ENCODE measurements around the gene LPIN2. TPM values are rescaled to one million over a fixed set of nuclear protein-coding genes. Genes with fewer than 3 reads are reported as not detected.
A peak's percentile ranks its signal among the peaks of the same experiment; 100 is the strongest.

LPIN2 gene
- total and polyA plus RNA-seq, 2 of the 13 experiments (the other 11 are each of a cell fraction or from before 2014, with no cell fraction given), result 46.0 to 119 TPM

GRCh38 chr18:3061581-3062312 is 48.8 kb upstream of the LPIN2 start:
- H3K9ac ChIP-seq (ENCODE audit: insufficient read depth, low read depth, low read length), result peak overlapping the region; percentile 70
- in situ Hi-C loops (cut with HindIII; ENCODE audit: extremely low pct_ligation_motif_present, low pct_unique_long_range_greater_than_20kb), result loop anchor here (5.0 to 25.0 kb wide), 3 partner anchors 44 to 401 kb away; partner anchors contain the start of gene TGIF1
- peak overlapping the region in 1 of 3 experiments; percentile 55; a peak in 1 of 6 replicates for H3K4me3 ChIP-seq (replicated peaks in 1 of 3; ENCODE audit: insufficient read depth in 1 of 3, low read depth in 2 of 3, low read length in 3 of 3)
- H3K36me3 ChIP-seq (replicated peaks in 1 of 2; ENCODE audit: control insufficient read depth in 1 of 2, insufficient read depth in 2 of 2, low read length in 2 of 2), result no peaks in the 10 kb centered on the region
- BruUV-seq (replicated peaks), result no TSS peak
- H3K4me2 ChIP-seq (ENCODE audit: low read depth, low read length), result peak overlapping the region; percentile 73
- CTCF ChIA-PET (ENCODE audit: low intra/inter-chr PET ratio, low total read pairs), result no interaction called here
- POLR2A ChIA-PET, result interaction anchor here (0.9 to 3.2 kb wide), 10 partner anchors 9 to 185 kb away, joined by 3 to 19 read pairs (median 6); partner anchors contain the start of genes LPIN2 and MYL12A
- intact Hi-C loops (cut with micrococcal nuclease; ENCODE audit: unreplicated experiment), result loop anchor here (2.0 to 5.0 kb wide), 5 partner anchors 34 to 185 kb away; partner anchors contain the start of gene MYL12A
- H4K20me1 ChIP-seq (ENCODE audit: insufficient read depth, low read length), result no peaks in the 10 kb centered on the region
- DNase-seq (ENCODE audit: low spot score), result no peak
- WGBS (ENCODE audit: low lambda C conversion rate), result 85% methylated on average over 11 of the region's 11 CpGs
- no peaks in the 10 kb centered on the region for H3K9me3 ChIP-seq (ENCODE audit: low read length)
- peaks cover 12% of the 10 kb centered on the region for H3K79me2 ChIP-seq (ENCODE audit: insufficient read depth, low read length)
- FAIRE-seq, result no peak
- peaks cover 72% of the 10 kb centered on the region for H3K4me1 ChIP-seq (ENCODE audit: insufficient read depth, low read length)
- ATAC-seq, result no peak
- H3K27me3 ChIP-seq (ENCODE audit: control insufficient read depth in 1 of 2, insufficient read depth in 2 of 2, low read length in 2 of 2), result no peaks in the 10 kb centered on the region
- H2AFZ ChIP-seq (ENCODE audit: low read length), result no peak overlapping the region
- peak overlapping the region; percentile 92 for H3K27ac ChIP-seq (ENCODE audit: extremely low read length, insufficient read depth, low read length)
- TF ChIP-seq KIAA2018 (CRISPR knock-in tag; IDR thresholded peaks at IDR 0.05; ENCODE audit: borderline replicate concordance) (no peak), RBFOX2 (IDR thresholded peaks at IDR 0.05; ENCODE audit: low read depth, low read length) (0 out of 2 replicates have a peak, but pooled peaks have one; percentile 21), ZNF367 (CRISPR knock-in tag; IDR thresholded peaks at IDR 0.05; ENCODE audit: borderline replicate concordance) (no peak), ZNF337 (CRISPR knock-in tag; IDR thresholded peaks at IDR 0.05; ENCODE audit: borderline replicate concordance, low read depth) (0 out of 2 replicates have a peak, but pooled peaks have one; percentile 13), ZNF577 (CRISPR knock-in tag; IDR thresholded peaks at IDR 0.05; ENCODE audit: borderline replicate concordance, low read depth) (no peak), ZC3H13 (CRISPR knock-in tag; IDR thresholded peaks at IDR 0.05) (0 out of 2 replicates have a peak, but pooled peaks have one; percentile 62), ZNF207 (IDR thresholded peaks at IDR 0.05; ENCODE audit: borderline replicate concordance) (no peak), ZMYM3 (CRISPR knock-in tag; IDR thresholded peaks at IDR 0.05) (peak; percentile 80), ARID3A (IDR thresholded peaks at IDR 0.05; ENCODE audit: low read depth, low read length) (no peak), SCMH1 (CRISPR knock-in tag; IDR thresholded peaks at IDR 0.05; ENCODE audit: borderline replicate concordance) (no peak), ZNF737 (CRISPR knock-in tag; IDR thresholded peaks at IDR 0.05; ENCODE audit: borderline replicate concordance) (no peak), TP53 (CRISPR knock-in tag; conservative IDR thresholded peaks at IDR 0.05) (0 out of 2 replicates have a peak, but pooled peaks have one; percentile 32)

All from HepG2 (cell line).